CD4-positive, alpha-beta T cell (primary cell): ENCODE data around the gene ARHGEF28. TPM values are rescaled to one million over a fixed set of nuclear protein-coding genes. Genes with fewer than 3 reads are reported as not detected.

Experiments
- ATAC-seq: fragments of 200-7000 bp; cut with Tn5 transposase; one replicate; pipeline ENCODE4 v1.10.0; 2022; ENCODE audit warnings: mild to moderate bottlenecking; ENCODE audit not compliant: poor library complexity
- CTCF ChIA-PET: fragments of 350-600 bp; sonication (Branson Sonifier 250); formaldehyde crosslinking; loops from one replicate; lab custom pipeline; 2021; ENCODE audit warnings: antibody characterized with exemption, inconsistent platforms; lab: Charles Lee
- POLR2A ChIA-PET: fragments of 350-600 bp; sonication (Branson Sonifier 250); formaldehyde crosslinking; loops from one replicate; lab custom pipeline; 2021; ENCODE audit warnings: antibody characterized with exemption, inconsistent platforms; lab: Charles Lee
- DNase-seq, 14 experiments: peaks; one replicate each; pipeline ENCODE4 v3.0.0-alpha.2; 2013 to 2020; ENCODE audit warnings: mixed read lengths in 2 of 14
- H3K27ac ChIP-seq, 2 donors: one replicate each; pipeline versions ENCODE4 v1.5.1 to v1.7.0; 2013; ENCODE audit warnings: low read length in 2 of 2, low read depth in 1 of 2, mild to moderate bottlenecking in 1 of 2
- H3K27me3 ChIP-seq, 2 experiments: 1 replicate in 1 of 2; 2 replicates in 1 of 2; pipeline versions ENCODE4 v1.6.1 to v1.7.0; 2013; ENCODE audit warnings: low read length in 2 of 2, control low read depth in 1 of 2, mild to moderate bottlenecking in 1 of 2, moderate library complexity in 1 of 2; ENCODE audit not compliant: insufficient read depth in 2 of 2, control insufficient read depth in 1 of 2
- H3K36me3 ChIP-seq: one replicate; pipeline ENCODE4 v1.6.1; 2013; ENCODE audit warnings: low read length, control low read depth; ENCODE audit not compliant: insufficient read depth
- H3K4me1 ChIP-seq: one replicate; pipeline ENCODE4 v1.6.1; 2013; ENCODE audit warnings: low read length, control low read depth; ENCODE audit not compliant: insufficient read depth
- H3K4me3 ChIP-seq: one replicate; pipeline ENCODE4 v1.5.1; 2013; ENCODE audit warnings: mild to moderate bottlenecking, low read length, moderate library complexity
- H3K9me3 ChIP-seq, 2 experiments: 1 replicate in 1 of 2; 2 replicates in 1 of 2; pipeline versions ENCODE4 v1.6.1 to v1.7.0; 2013; ENCODE audit warnings: low read length in 2 of 2, mild to moderate bottlenecking in 2 of 2, control low read depth in 1 of 2, moderate library complexity in 1 of 2; ENCODE audit not compliant: control insufficient read depth in 1 of 2, insufficient read depth in 1 of 2
- H3K27ac Mint-ChIP-seq: one replicate; pipeline ENCODE4 v1.8.0; 2020; ENCODE audit warnings: mixed read lengths
- H3K27me3 Mint-ChIP-seq: one replicate; pipeline ENCODE4 v1.8.0; 2021; ENCODE audit warnings: mixed read lengths
- H3K36me3 Mint-ChIP-seq: one replicate; pipeline ENCODE4 v1.8.0; 2021; ENCODE audit warnings: low read depth, mixed read lengths
- H3K4me1 Mint-ChIP-seq: one replicate; pipeline ENCODE4 v1.8.0; 2021; ENCODE audit warnings: low read depth, mixed read lengths
- H3K4me3 Mint-ChIP-seq: one replicate; pipeline ENCODE4 v1.8.0; 2020; ENCODE audit warnings: mild to moderate bottlenecking, mixed read lengths
- H3K9me3 Mint-ChIP-seq: one replicate; pipeline ENCODE4 v1.8.0; 2020; ENCODE audit warnings: mixed read lengths
- CTCF ChIP-seq: fragments of 200-600 bp; IDR thresholded peaks from one replicate; pipeline ENCODE4 v1.8.0; 2022; ENCODE audit warnings: antibody characterized with exemption, mild to moderate bottlenecking
- intact Hi-C, 2 experiments: fragments of 100-400 bp; cut with DNase I in 1 of 2; cut with micrococcal nuclease in 1 of 2; formaldehyde crosslinking; loops; one replicate each; pipeline versions ENCODE4 v1.15.1 to v1.9.0; 2023 to 2025; cut with DNase I, micrococcal nuclease
- total RNA-seq, 174 experiments: library from RNA in 2 of 174; stranded (reverse) in 2 of 174; gene quantifications; one replicate each; pipeline ENCODE4 v1.2.3 and lab custom pipeline; 2021 to 2026

Gene ARHGEF28
- total RNA-seq, 2 experiments from 2014 or later = not detected

DNA sequence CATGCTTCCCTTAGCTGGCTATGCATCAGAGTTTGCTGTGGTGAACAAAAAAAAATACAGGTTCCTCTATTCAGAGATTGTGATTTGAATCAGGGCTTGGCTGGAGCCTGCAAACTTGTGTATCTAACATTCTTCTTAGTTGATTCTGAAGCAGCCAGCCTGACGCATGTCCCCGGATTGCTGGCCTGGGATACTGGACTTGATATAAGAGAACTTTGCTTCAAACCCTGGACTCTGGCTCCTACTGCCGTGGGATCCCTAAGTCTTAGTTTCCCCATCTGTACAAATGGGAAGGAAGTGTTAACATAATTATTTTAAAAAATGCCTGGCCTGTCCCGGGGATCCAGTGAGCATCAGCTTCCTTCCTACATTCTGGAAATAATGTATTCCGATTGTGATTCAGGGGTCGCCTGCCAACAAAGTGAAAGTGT lies 292.8 kb downstream of the ARHGEF28 start:
- Mint-ChIP-seq H3K36me3 (no peaks in the 10 kb centered on the region), H3K9me3 (no peaks in the 10 kb centered on the region), H3K27ac (no peak overlapping the region), H3K4me3 (no peak overlapping the region), H3K27me3 (peaks cover 10% of the 10 kb centered on the region), H3K4me1 (no peaks in the 10 kb centered on the region)
- intact Hi-C loops = no loop called here
- Histone ChIP-seq H3K27ac (no peak overlapping the region), H3K27me3 (no peaks in the 10 kb centered on the region), H3K9me3 (no peaks in the 10 kb centered on the region), H3K4me3 (no peak overlapping the region), H3K36me3 (no peaks in the 10 kb centered on the region), H3K4me1 (no peaks in the 10 kb centered on the region)
- TF ChIP-seq CTCF = no peak
- ChIA-PET CTCF (no interaction called here), POLR2A (no interaction called here)
- ATAC-seq (no peak), DNase-seq (no peak)

DNA sequence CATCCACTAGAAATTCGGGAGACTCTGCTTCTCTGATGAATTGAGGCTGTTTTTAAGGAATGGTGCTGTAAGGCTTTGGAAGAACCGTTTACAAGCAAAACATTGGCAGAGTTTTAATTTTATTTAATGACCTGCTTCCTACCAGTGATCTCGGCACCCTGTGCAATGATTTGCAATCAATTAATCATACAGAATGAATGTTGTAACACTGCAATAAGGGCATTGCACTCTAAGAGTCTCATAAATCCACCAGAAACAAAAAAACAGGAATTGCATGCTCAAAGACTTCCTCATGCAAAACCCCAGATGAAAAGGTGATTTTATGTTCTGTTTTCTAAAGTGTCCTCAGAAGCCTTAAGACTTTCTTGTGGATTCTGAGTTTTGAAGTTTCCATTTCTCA lies 295.7 kb downstream of the ARHGEF28 start:
- no peaks in the 10 kb centered on the region for H3K9me3 ChIP-seq
- H3K9me3 Mint-ChIP-seq = no peaks in the 10 kb centered on the region
- ChIA-PET POLR2A (no interaction called here), CTCF (no interaction called here)
- no peak overlapping the region for H3K4me3 ChIP-seq
- no peaks in the 10 kb centered on the region for H3K36me3 ChIP-seq
- no peak overlapping the region for H3K27ac Mint-ChIP-seq
- TF ChIP-seq CTCF = no peak
- no peaks in the 10 kb centered on the region for H3K4me1 ChIP-seq
- H3K36me3 Mint-ChIP-seq = no peaks in the 10 kb centered on the region
- intact Hi-C loops = no loop called here
- H3K27me3 Mint-ChIP-seq = peaks cover 22% of the 10 kb centered on the region
- H3K4me1 Mint-ChIP-seq = no peaks in the 10 kb centered on the region
- ATAC-seq (no peak), DNase-seq (no peak)
- H3K27ac ChIP-seq = no peak overlapping the region
- H3K27me3 ChIP-seq = peaks cover 0 to 3% of the 10 kb centered on the region in 2 experiments
- H3K4me3 Mint-ChIP-seq = no peak overlapping the region

DNA sequence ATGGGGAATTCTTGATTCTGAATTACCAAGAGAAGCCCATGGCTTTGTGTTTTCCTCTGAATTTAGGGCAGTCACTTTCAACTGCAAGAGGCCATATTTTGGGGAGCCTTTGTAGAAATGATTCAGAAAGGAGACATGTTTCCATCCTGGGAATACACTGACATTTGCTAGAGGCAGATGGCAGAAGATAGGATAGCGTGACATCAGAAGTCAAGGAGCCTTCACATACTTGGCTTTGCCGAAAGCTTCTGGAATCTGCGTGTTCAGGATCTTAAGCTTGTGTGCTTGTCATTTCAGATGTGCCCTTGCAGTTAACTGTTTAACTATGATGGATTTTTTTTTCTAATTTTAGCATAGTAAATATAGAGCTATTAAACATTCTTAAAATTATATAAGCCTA lies 296.2 kb downstream of the ARHGEF28 start:
- no peak for TF ChIP-seq CTCF

More for the DNA sequence above, 296.2 kb downstream of the ARHGEF28 start:
- DNase-seq (no peak), ATAC-seq (no peak)
- no peak overlapping the region for H3K4me3 Mint-ChIP-seq
- no peaks in the 10 kb centered on the region for H3K9me3 ChIP-seq
- H3K27ac Mint-ChIP-seq = no peak overlapping the region
- H3K27me3 ChIP-seq = peaks cover 0 to 3% of the 10 kb centered on the region in 2 experiments
- H3K27me3 Mint-ChIP-seq = peaks cover 22% of the 10 kb centered on the region
- H3K36me3 ChIP-seq = no peaks in the 10 kb centered on the region
- H3K4me1 ChIP-seq = no peaks in the 10 kb centered on the region
- no peaks in the 10 kb centered on the region for H3K36me3 Mint-ChIP-seq
- intact Hi-C loops = no loop called here
- ChIA-PET CTCF (no interaction called here), POLR2A (no interaction called here)
- no peaks in the 10 kb centered on the region for H3K4me1 Mint-ChIP-seq
- no peaks in the 10 kb centered on the region for H3K9me3 Mint-ChIP-seq
- H3K27ac ChIP-seq = no peak overlapping the region
- no peak overlapping the region for H3K4me3 ChIP-seq
